LHCN-M2 (cell line): Measurements from ENCODE around the gene TALDO1. TPM values are rescaled to one million over a fixed set of nuclear protein-coding genes. Genes with fewer than 3 reads are reported as not detected.

Experiments
- DNase-seq: peaks from one replicate; pipeline ENCODE4 v3.0.0-alpha.2; 2012; ENCODE audit warnings: low read depth
- total RNA-seq: library from RNA; depleted of rRNA; stranded (reverse); fragments of >200 nt; gene quantifications from 2 replicates; pipeline ENCODE4 v1.2.3, GENCODE V29; 2014

Gene TALDO1
- total RNA-seq, 1 experiment from 2014 or later, result 128 TPM

- no peak for DNase-seq
Measured at GRCh38 chr11:787084-787675, 39.9 kb downstream of the TALDO1 start.

GRCh38 chr11:788009-788640, 40.9 kb downstream of the TALDO1 start:
- DNase-seq, result no peak

GRCh38 chr11:788953-789940, 42.0 kb downstream of the TALDO1 start:
- DNase-seq, result peak; percentile 47

GRCh38 chr11:789943-790342, 42.7 kb downstream of the TALDO1 start, which contains the start of gene CEND1:
Gene CEND1, minus strand, starts transcription at chr11:790090. Its CDS starts 1,514 bp downstream, at chr11:788576.
- DNase-seq, result peak; percentile 48

GRCh38 chr11:790721-791564, 43.7 kb downstream of the TALDO1 start:
- DNase-seq, result no peak

- DNase-seq, result no peak
Measured at GRCh38 chr11:791658-792534, 44.6 kb downstream of the TALDO1 start.

- no peak for DNase-seq
Measured at GRCh38 chr11:792535-792821, 45.2 kb downstream of the TALDO1 start.

GRCh38 chr11:792873-793272, 45.6 kb downstream of the TALDO1 start:
- no peak for DNase-seq

GRCh38 chr11:793556-793955, 46.3 kb downstream of the TALDO1 start:
- DNase-seq, result no peak

- no peak for DNase-seq
Measured at GRCh38 chr11:794013-794765, 46.9 kb downstream of the TALDO1 start.

- no peak for DNase-seq
Measured at GRCh38 chr11:794766-795633, 47.7 kb downstream of the TALDO1 start.

GRCh38 chr11:795634-796564, 48.6 kb downstream of the TALDO1 start:
- DNase-seq, result peak; percentile 88

GRCh38 chr11:796565-797295, 49.5 kb downstream of the TALDO1 start:
- no peak for DNase-seq

GRCh38 chr11:797296-798092, 50.2 kb downstream of the TALDO1 start:
- peak; percentile 83 for DNase-seq

- DNase-seq, result peak; percentile 67
Measured at GRCh38 chr11:798093-798713, 50.9 kb downstream of the TALDO1 start, which contains the start of gene SLC25A22. Gene SLC25A22, minus strand, starts transcription at chr11:798281. Its CDS starts 3,275 bp downstream, at chr11:795006.
